Smooth muscle cell (in vitro differentiated cells): Measurements from ENCODE around the gene PBX1. TPM values are rescaled to one million over a fixed set of nuclear protein-coding genes. Genes with fewer than 3 reads are reported as not detected.

Source experiments
- DNase-seq: peaks from one replicate; lab custom pipeline; 2025; ENCODE audit not compliant: unreplicated experiment; lab: John Stamatoyannopoulos, UW
- H2AFZ ChIP-seq: fragments of 200-600 bp; sonication (generic); 2 replicates; pipeline ENCODE4 v1.6.0; 2016; ENCODE audit warnings: antibody characterized with exemption, low read depth, mild to moderate bottlenecking
- H3F3A ChIP-seq: fragments of 200-600 bp; sonication (generic); 2 replicates; pipeline ENCODE4 v1.6.0; 2017; ENCODE audit warnings: antibody characterized with exemption, low read depth
- H3K27ac ChIP-seq: fragments of 200-600 bp; sonication (generic); 2 replicates; pipeline ENCODE4 v1.5.1; 2016; ENCODE audit warnings: low read depth, mild to moderate bottlenecking
- H3K27me3 ChIP-seq: fragments of 200-600 bp; sonication (generic); 2 replicates; pipeline ENCODE4 v1.6.1; 2016; ENCODE audit warnings: low read depth, mild to moderate bottlenecking
- H3K36me3 ChIP-seq: fragments of 200-600 bp; sonication (generic); 2 replicates; pipeline ENCODE4 v1.5.1; 2016; ENCODE audit warnings: low read depth
- H3K4me1 ChIP-seq: fragments of 200-600 bp; sonication (generic); 2 replicates; pipeline ENCODE4 v1.5.1; 2016; ENCODE audit warnings: low read depth
- H3K4me2 ChIP-seq: fragments of 200-600 bp; sonication (generic); 2 replicates; pipeline ENCODE4 v1.6.0; 2016; ENCODE audit warnings: mild to moderate bottlenecking
- H3K4me3 ChIP-seq: fragments of 200-600 bp; sonication (generic); 2 replicates; pipeline ENCODE4 v1.5.1; 2016; ENCODE audit warnings: mild to moderate bottlenecking
- H3K79me2 ChIP-seq: fragments of 200-600 bp; sonication (generic); 2 replicates; pipeline ENCODE4 v1.6.0; 2016; ENCODE audit warnings: low read depth, mild to moderate bottlenecking
- H3K9ac ChIP-seq: fragments of 200-600 bp; sonication (generic); 2 replicates; pipeline ENCODE4 v1.6.0; 2016; ENCODE audit warnings: low read depth
- H3K9me3 ChIP-seq: fragments of 200-600 bp; sonication (generic); replicated peaks from 2 replicates; pipeline ENCODE4 v1.5.1; 2016; ENCODE audit warnings: low read depth
- H4K20me1 ChIP-seq: fragments of 200-600 bp; sonication (generic); 2 replicates; pipeline ENCODE4 v1.6.0; 2016; ENCODE audit warnings: low read depth
- WGBS: methylation state at CpG from one replicate; pipeline ENCODE4 v1.1.7; 2016; ENCODE audit warnings: low lambda C conversion rate; 5-methylcytosine and 5-hydroxymethylcytosine counted together
- polyA plus RNA-seq: library from polyadenylated mRNA; unstranded; fragments of >200 nt; fragmentation: Nextera tagmentation; extraction: Ambion mirVana; gene quantifications from 2 replicates; pipeline ENCODE4 v1.2.1, GENCODE V29; 2016
- total RNA-seq: library from RNA; depleted of rRNA; stranded (reverse); fragments of >200 nt; gene quantifications from 2 replicates; pipeline ENCODE4 v1.2.3, GENCODE V29; 2014
- TF ChIP-seq, protein P1 (sequence below): fragments of 200-600 bp; sonication (generic); IDR thresholded peaks from 2 replicates; pipeline ENCODE4 v1.5.1; 2017; ENCODE audit warnings: borderline replicate concordance, mild to moderate bottlenecking, antibody characterized with exemption; ENCODE audit not compliant: insufficient read depth, poor library complexity, severe bottlenecking

The PBX1 gene
- total and polyA plus RNA-seq, 2 experiments from 2014 or later = 8.1 to 70.8 TPM

DNA sequence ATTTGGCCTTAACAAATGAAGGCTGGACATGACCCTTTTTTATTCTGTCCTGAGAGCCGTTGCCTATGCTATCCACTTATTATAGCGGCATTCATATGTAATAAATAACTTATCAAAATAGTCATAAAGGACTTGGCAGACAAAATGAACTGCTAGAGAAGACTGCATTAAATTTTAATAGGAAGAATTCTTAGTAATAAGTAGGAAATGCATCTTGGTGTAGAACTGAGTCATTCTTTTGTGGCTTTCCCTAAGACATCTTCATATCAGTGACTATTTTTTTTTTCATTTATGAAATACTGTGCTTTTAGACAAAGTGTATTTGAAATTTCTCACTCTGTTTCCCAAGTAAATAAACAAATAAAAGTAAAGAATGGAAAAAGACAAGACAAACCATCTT lies 45.6 kb downstream of the PBX1 start:
- Histone ChIP-seq H3K27ac (no peak overlapping the region), H2AFZ (no peak overlapping the region), H3K4me1 (peaks cover 60% of the 10 kb centered on the region), H3K9me3 (no peaks in the 10 kb centered on the region), H3K4me3 (no peak overlapping the region), H3K9ac (no peak overlapping the region), H3K27me3 (no peaks in the 10 kb centered on the region), H3K79me2 (peaks cover 52% of the 10 kb centered on the region), H3F3A (peaks cover 15% of the 10 kb centered on the region), H4K20me1 (peaks cover 29% of the 10 kb centered on the region), H3K36me3 (no peaks in the 10 kb centered on the region), H3K4me2 (peak overlapping the region; percentile 3)
- TF ChIP-seq, protein P1, sequence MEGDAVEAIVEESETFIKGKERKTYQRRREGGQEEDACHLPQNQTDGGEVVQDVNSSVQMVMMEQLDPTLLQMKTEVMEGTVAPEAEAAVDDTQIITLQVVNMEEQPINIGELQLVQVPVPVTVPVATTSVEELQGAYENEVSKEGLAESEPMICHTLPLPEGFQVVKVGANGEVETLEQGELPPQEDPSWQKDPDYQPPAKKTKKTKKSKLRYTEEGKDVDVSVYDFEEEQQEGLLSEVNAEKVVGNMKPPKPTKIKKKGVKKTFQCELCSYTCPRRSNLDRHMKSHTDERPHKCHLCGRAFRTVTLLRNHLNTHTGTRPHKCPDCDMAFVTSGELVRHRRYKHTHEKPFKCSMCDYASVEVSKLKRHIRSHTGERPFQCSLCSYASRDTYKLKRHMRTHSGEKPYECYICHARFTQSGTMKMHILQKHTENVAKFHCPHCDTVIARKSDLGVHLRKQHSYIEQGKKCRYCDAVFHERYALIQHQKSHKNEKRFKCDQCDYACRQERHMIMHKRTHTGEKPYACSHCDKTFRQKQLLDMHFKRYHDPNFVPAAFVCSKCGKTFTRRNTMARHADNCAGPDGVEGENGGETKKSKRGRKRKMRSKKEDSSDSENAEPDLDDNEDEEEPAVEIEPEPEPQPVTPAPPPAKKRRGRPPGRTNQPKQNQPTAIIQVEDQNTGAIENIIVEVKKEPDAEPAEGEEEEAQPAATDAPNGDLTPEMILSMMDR = no peak
- DNase-seq = no peak
- WGBS = 95% methylated on average over 2 of the region's 2 CpGs

DNA sequence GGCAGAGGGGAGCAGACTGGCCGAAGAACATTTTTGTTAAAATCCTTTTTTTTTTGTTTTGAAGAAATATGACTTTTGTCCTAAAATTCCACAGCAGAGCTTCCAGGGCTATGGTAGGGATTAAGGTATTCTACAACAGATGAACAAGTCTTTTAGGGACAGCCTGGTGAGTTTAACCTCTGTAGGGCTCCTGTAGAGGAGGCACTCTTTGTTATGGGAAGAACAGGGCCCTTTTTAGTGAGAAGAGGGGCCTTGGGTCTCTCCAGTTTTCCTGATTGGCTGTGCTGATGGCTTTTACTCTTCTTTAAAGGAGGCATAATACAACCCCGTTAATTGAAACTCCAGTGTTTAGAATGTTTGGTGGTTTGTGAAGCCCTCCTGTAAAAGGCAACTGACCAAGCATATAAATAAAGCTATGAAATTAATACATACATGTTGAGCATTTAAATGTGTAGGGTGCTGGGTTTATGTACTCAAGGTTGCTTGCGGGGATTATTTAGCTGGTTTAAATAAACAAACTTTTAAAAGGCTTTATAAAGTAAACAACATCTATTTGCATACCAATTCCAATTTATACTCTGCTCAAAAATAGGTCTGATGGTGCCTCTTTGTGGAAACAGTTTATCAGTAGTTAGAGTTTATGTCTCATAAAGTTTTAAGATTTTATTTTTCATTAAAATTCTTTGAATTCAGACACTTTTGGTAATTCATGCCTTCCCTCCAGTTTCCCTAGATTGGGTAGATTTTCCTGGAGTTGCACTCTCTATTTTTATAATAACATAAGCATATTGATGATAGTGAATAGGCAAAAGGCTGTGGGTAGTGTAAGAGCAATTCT lies 46.5 kb downstream of the PBX1 start:
- Histone ChIP-seq H3K79me2 (peaks cover 58% of the 10 kb centered on the region), H4K20me1 (peaks cover 27% of the 10 kb centered on the region), H3K4me2 (peak overlapping the region; percentile 3), H3K27me3 (no peaks in the 10 kb centered on the region), H3K9me3 (no peaks in the 10 kb centered on the region), H3K4me1 (peaks cover 66% of the 10 kb centered on the region), H3K27ac (no peak overlapping the region), H3F3A (peaks cover 15% of the 10 kb centered on the region), H3K36me3 (no peaks in the 10 kb centered on the region), H3K9ac (no peak overlapping the region), H2AFZ (no peak overlapping the region), H3K4me3 (no peak overlapping the region)
- DNase-seq = no peak
- WGBS = 66% methylated on average over 3 of the region's 3 CpGs
- TF ChIP-seq, protein P1 = no peak

DNA sequence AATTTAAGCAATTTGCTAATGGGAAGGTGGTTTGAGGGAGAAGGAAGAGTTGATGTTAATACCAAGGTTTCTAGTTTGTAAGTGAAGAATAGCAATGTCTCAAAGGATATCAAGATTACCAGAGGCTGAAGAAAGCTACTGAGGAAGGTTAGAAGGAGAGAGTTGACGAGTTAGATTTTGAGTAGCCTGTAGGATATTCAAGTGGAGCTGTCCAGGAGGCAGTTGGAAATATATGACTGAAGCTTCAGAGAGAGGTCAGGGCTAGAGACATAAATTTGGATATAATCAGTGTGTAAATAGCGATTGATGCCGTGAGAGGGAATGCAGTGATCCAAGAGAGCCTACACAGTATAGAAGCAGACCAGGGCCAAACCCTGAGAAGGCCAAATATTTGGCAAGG lies 48.4 kb downstream of the PBX1 start:
- H3K27ac ChIP-seq = no peak overlapping the region
- no peak overlapping the region for H3K9ac ChIP-seq
- 93% methylated on average over 3 of the region's 3 CpGs for WGBS
- H3K36me3 ChIP-seq = no peaks in the 10 kb centered on the region
- no peak for DNase-seq
- no peaks in the 10 kb centered on the region for H3K9me3 ChIP-seq
- no peaks in the 10 kb centered on the region for H3K27me3 ChIP-seq
- peaks cover 29% of the 10 kb centered on the region for H4K20me1 ChIP-seq
- H3K4me1 ChIP-seq = peaks cover 66% of the 10 kb centered on the region
- peaks cover 63% of the 10 kb centered on the region for H3K79me2 ChIP-seq
- H2AFZ ChIP-seq = no peak overlapping the region
- peaks cover 8% of the 10 kb centered on the region for H3F3A ChIP-seq
- no peak overlapping the region for H3K4me3 ChIP-seq
- no peak overlapping the region for H3K4me2 ChIP-seq
- TF ChIP-seq, protein P1 = no peak

DNA sequence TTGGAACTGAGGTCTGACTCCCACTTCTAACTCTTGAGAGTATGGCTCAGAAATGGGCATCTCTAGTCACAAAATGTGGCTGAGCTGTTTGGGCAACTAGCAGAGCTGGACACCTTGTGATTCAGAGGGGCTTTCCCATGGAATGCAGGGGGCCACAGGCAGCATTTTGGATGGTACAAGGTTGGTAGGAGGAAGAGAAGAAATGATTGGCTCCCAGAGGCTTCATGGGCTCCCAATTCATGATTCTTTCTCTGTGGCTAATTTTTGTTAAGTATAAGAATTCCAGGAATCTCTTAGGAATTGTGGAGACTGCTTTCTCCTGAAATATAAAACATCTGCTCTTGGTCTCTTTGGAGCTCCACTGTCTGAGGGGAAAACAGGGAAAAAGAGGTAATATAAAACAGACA lies 49.7 kb downstream of the PBX1 start:
- H3K27ac ChIP-seq = peak overlapping the region; percentile 27
- TF ChIP-seq, protein P1 = no peak
- no peaks in the 10 kb centered on the region for H3K9me3 ChIP-seq
- no peak for DNase-seq
- no peaks in the 10 kb centered on the region for H3F3A ChIP-seq
- H2AFZ ChIP-seq = no peak overlapping the region
- peaks cover 32% of the 10 kb centered on the region for H4K20me1 ChIP-seq
- H3K4me1 ChIP-seq = peaks cover 57% of the 10 kb centered on the region
- H3K27me3 ChIP-seq = no peaks in the 10 kb centered on the region
- H3K36me3 ChIP-seq = no peaks in the 10 kb centered on the region
- H3K4me3 ChIP-seq = no peak overlapping the region
- H3K4me2 ChIP-seq = peak overlapping the region; percentile 27
- H3K79me2 ChIP-seq = peaks cover 63% of the 10 kb centered on the region
- no peak overlapping the region for H3K9ac ChIP-seq
